Keratinocyte (primary cell): ENCODE measurements around the gene SAMD4B.

Experiments
- CTCF ChIP-seq, 3 experiments: IDR thresholded peaks in 1 of 3; conservative IDR thresholded peaks in 1 of 3; optimal IDR thresholded peaks in 1 of 3; 2 replicates in 2 of 3; 3 replicates in 1 of 3; pipeline versions ENCODE3 to v1.5.1; 2011; ENCODE audit warnings: low read length in 3 of 3, mild to moderate bottlenecking in 3 of 3, moderate library complexity in 2 of 3, control low read depth in 1 of 3, inconsistent platforms in 1 of 3; ENCODE audit not compliant: insufficient read depth in 2 of 3; ENCODE audit errors: extremely low read depth in 1 of 3
- EZH2 ChIP-seq: IDR thresholded peaks from one replicate; pipeline ENCODE4 v1.6.1; 2012; ENCODE audit warnings: inconsistent platforms, mild to moderate bottlenecking, low read length, moderate library complexity

- TF ChIP-seq CTCF (optimal IDR thresholded peaks at IDR 0.05 in 1 of 3, IDR thresholded peaks at IDR 0.05 in 1 of 3, conservative IDR thresholded peaks at IDR 0.05 in 1 of 3; ENCODE audit: extremely low read depth in 1 of 3, insufficient read depth in 2 of 3, low read length in 3 of 3) (no peak), EZH2 (no peak)
Measured at GRCh38 chr19:39333507-39333906, 8.7 kb upstream of the SAMD4B start.
